D721Med (cell line): ENCODE results near the gene FAM170B.

Experiments
- DNase-seq: peaks from one replicate; pipeline ENCODE4 v3.0.0; 2011; ENCODE audit warnings: low spot score; ENCODE audit not compliant: insufficient read length
- FAIRE-seq: peaks from 2 replicates; lab custom pipeline; 2011; peaks lifted over from hg19 to GRCh38; lab: Jason Lieb, UNC
- TF ChIP-seq, protein P1 (sequence below): IDR thresholded peaks from 2 replicates; pipeline ENCODE4 v1.5.1; 2012; ENCODE audit warnings: mild to moderate bottlenecking, control low read depth; ENCODE audit not compliant: insufficient read depth; ENCODE audit errors: missing control alignments

The FAM170B gene

DNA sequence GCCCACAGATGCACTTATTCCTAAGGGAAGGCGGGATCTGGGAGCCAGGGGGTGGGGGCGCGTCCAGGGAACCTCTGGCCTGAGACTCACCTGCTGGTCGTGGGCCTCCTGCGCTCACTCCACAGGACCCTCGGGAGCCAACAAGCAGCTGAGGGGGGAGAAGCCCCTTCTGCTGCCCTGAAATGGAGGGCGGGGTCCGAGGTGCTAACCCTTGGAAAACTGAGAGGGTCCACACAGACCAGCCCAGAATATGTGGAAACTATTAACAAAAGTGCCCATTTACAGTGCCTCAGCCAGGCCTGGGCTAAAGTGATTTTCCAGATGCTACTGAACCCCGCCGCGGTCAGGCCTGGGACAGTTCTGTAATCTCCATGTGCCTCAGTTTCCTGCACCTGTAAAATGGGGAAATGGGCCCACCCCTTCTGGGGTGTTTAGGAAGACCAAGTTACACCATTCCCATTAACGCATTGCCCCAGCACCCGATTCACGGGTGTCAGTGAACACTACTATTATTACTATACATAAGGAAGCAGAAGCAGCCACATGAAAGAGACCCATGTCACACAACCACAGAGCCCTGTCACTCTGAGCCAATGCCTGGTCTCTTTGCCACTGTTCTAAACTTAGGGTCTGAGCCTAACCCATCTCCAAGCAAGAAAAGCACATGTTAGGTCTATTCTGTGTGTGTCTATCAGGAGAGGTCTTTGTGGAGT, 17.9 kb downstream of the FAM170B start:
- TF ChIP-seq, protein P1, sequence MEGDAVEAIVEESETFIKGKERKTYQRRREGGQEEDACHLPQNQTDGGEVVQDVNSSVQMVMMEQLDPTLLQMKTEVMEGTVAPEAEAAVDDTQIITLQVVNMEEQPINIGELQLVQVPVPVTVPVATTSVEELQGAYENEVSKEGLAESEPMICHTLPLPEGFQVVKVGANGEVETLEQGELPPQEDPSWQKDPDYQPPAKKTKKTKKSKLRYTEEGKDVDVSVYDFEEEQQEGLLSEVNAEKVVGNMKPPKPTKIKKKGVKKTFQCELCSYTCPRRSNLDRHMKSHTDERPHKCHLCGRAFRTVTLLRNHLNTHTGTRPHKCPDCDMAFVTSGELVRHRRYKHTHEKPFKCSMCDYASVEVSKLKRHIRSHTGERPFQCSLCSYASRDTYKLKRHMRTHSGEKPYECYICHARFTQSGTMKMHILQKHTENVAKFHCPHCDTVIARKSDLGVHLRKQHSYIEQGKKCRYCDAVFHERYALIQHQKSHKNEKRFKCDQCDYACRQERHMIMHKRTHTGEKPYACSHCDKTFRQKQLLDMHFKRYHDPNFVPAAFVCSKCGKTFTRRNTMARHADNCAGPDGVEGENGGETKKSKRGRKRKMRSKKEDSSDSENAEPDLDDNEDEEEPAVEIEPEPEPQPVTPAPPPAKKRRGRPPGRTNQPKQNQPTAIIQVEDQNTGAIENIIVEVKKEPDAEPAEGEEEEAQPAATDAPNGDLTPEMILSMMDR, result no peak
- DNase-seq (no peak), FAIRE-seq (no peak)

DNA sequence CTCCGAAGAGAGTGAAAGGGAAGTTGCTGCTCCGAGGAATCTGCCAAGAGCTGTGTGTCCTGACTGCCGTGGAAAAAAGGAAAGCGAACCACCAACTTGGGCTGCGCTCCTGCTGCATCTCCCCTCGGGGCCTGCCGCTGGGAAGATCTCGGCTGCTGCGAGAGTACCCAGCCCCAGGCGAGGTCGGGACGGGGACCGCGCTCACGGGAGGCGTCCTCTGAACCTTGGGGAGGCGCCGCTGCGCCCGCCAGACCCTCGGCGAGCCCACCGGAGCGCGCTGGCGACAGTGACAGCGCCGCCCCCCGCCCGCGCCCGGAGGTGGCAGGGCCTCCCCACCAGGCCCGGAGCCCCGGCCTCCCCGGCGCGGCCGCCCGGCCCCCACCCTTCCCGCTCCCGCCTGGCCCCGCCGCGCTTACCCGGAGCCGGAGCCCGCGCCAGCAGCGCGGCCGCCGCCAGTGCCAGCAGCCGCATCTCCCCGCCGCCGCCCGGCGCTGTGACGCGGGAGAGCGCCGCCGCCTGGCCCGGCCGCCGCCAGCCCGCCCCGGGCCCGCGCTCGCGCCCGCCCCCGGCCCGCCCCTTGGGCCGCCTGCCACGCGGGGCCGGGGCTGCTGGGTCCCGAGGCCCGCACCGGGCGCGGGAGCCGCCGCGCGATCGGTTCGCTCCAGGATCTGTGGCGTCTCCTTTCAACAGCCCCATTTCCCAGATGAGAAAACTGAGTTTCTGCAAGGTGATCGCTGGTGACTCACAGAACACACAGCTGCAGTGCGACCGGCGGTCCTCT, 18.6 kb downstream of the FAM170B start, which contains the start of gene VSTM4:
Gene VSTM4, minus strand, starts transcription at position 508 of the 781 bp plus-strand sequence. Its CDS starts 37 bp downstream, at position 471.
- TF ChIP-seq, protein P1, result no peak
- FAIRE-seq (no peak), DNase-seq (no peak)

DNA sequence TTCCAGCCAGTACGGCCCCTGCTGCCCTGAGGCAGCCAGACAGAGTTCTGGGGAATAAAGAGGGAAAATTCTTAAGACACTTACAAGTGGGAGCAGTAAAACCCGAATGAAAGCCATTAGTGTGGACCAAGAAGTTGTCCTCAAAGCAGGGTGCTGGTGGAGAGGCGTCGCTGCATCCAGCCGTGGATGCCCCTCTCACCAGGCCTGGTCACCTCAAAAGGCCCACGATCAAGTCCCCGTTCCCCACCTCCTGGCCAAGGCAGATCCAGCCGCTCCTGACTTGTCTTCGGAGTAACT, 19.2 kb downstream of the FAM170B start:
- no peak for FAIRE-seq
- TF ChIP-seq, protein P1, result no peak
- no peak for DNase-seq

DNA sequence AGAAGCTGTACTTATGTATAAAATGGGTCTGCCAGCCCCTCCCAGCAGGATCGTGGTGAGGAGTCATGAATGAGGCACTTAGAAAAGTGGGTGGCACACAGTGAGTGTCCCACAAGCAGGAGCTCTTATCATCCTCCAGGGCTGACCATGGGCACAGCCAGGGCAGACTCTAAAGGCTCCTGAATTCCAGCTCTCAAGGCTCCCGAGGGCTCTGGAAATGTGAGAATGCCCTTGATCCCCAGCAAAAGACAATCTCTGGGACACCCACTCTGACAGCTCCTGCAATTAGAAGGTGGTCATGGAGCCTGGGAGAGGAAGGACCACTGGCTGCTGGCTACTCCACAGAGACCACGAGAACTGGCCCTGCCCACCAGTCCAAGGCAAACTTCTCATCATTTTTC, 20.1 kb downstream of the FAM170B start:
- TF ChIP-seq, protein P1, result no peak
- FAIRE-seq (no peak), DNase-seq (no peak)

DNA sequence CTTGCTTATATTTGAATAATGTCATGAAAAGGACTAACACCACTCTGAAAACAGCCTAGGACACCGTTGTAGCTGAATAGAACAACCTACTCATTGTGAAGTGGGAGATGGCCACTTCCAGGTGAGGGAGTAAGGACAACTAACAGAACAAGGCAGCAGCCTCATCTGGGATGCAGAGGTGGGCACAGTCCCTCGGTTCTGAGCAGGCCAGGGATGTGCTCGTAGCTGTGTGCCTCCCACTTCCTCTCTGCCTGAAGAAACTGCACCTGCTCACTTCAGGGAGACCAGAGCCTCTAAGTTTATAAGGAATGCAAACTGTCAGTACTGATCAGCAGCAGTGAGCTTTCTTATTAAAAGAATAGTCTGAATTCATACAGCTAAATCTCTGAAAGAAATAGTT, 21.0 kb downstream of the FAM170B start:
- FAIRE-seq, result no peak
- DNase-seq, result no peak
- TF ChIP-seq, protein P1, result no peak

DNA sequence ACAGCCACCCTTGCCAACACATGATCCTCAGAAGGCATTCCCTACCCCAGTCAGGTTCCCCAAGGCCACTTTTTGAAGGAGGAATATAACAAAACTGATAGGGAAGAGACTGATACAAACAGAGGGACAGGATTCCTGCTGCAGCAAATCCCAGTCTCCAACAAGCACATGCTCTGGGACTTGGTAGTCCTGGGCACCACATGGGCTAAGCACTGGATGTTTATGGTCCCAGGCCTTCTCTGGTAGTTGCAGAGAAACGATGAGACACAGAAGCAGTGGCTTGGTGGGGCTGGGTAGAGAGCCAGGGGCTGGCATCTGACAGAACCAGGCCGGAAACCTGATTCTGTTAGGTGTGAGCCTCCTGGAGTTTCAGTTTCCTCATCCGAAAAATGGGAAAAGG, 21.7 kb downstream of the FAM170B start:
- DNase-seq (no peak), FAIRE-seq (no peak)
- TF ChIP-seq, protein P1, result no peak

DNA sequence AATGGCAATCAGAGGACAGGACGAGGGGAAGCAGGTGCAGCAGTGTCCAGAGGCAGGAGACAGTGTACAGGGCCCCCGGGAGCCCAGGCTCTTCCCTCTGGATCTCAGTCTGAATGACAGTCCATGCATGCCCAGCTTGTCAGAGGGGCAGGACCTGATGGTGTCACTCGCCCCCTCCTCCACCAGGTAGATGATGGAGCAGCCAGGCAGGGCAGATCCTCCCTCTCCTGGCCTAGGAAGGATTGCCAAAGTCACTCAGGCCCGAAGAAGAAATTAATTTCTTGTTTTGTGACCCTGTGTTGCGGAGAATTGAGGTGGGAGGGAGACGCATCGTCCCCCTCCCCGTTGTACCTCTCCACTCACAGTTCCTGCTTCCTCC, 22.5 kb downstream of the FAM170B start:
- DNase-seq, result no peak
- FAIRE-seq, result no peak
- TF ChIP-seq, protein P1, result no peak
